SK-N-SH (cell line): ENCODE results near the gene IP6K1. TPM values are rescaled to one million over a fixed set of nuclear protein-coding genes. Genes with fewer than 3 reads are reported as not detected.

ENCODE experiments used
- CTCF ChIA-PET: fragments of 300-600, 350-600 bp; formaldehyde crosslinking; extraction: SDS; loops from one replicate; lab custom pipeline; 2021; lab: Yijun Ruan, JAX
- POLR2A ChIA-PET: fragments of 350-600 bp; sonication (Branson Sonifier 250); formaldehyde crosslinking; extraction: SDS; loops from one replicate; lab custom pipeline; 2020; ENCODE audit warnings: antibody characterized with exemption, inconsistent platforms; lab: Yijun Ruan, JAX
- DNase-seq: peaks from one replicate; pipeline ENCODE4 v3.0.0; 2012
- H2AFZ ChIP-seq: fragments of 200-600 bp; sonication (generic); 2 replicates; pipeline ENCODE4 v1.8.1; 2016; ENCODE audit warnings: antibody characterized with exemption, mild to moderate bottlenecking, low read depth
- H3F3A ChIP-seq: fragments of 200-600 bp; sonication (generic); replicated peaks from 2 replicates; pipeline ENCODE3; 2016; ENCODE audit warnings: antibody characterized with exemption, mild to moderate bottlenecking; ENCODE audit not compliant: insufficient read depth
- H3K27ac ChIP-seq, 2 experiments: fragments of 200-500 bp in 1 of 2; fragments of 200-600 bp in 1 of 2; sonication (Bioruptor generic) in 1 of 2; sonication (generic), shearing (Covaris generic) in 1 of 2; 2 replicates each; pipeline versions ENCODE4 v1.5.1 to v1.6.1; 2014 to 2016; ENCODE audit warnings: low read depth in 2 of 2, inconsistent platforms in 1 of 2, low read length in 1 of 2, mild to moderate bottlenecking in 1 of 2, mixed read lengths in 1 of 2
- H3K27me3 ChIP-seq: fragments of 200-600 bp; sonication (generic), shearing (Covaris generic); 2 replicates; pipeline ENCODE4 v1.6.1; 2016; ENCODE audit warnings: mixed run types; ENCODE audit not compliant: insufficient read depth
- H3K36me3 ChIP-seq, 2 experiments: fragments of 200-500 bp in 1 of 2; fragments of 200-600 bp in 1 of 2; sonication (Bioruptor generic) in 1 of 2; sonication (generic) in 1 of 2; replicated peaks in 1 of 2; 2 replicates each; pipeline versions ENCODE3 to v1.5.1; 2014 to 2016; ENCODE audit warnings: low read length in 1 of 2, mild to moderate bottlenecking in 1 of 2; ENCODE audit not compliant: insufficient read depth in 2 of 2, control insufficient read depth in 1 of 2
- H3K4me1 ChIP-seq, 2 experiments: fragments of 200-500 bp in 1 of 2; fragments of 200-600 bp in 1 of 2; sonication (Bioruptor generic) in 1 of 2; sonication (generic), shearing (Covaris generic) in 1 of 2; 2 replicates each; pipeline versions ENCODE4 v1.5.1 to v1.6.1; 2014 to 2016; ENCODE audit warnings: low read depth in 1 of 2, low read length in 1 of 2, mixed run types in 1 of 2; ENCODE audit not compliant: insufficient read depth in 2 of 2, control insufficient read depth in 1 of 2
- H3K4me2 ChIP-seq: fragments of 200-600 bp; sonication (generic), shearing (Covaris generic); 2 replicates; pipeline ENCODE4 v1.6.1; 2017; ENCODE audit warnings: mixed run types
- H3K4me3 ChIP-seq, 2 experiments: fragments of 200-500 bp in 1 of 2; fragments of 200-600 bp in 1 of 2; sonication (Bioruptor generic) in 1 of 2; sonication (generic), shearing (Covaris generic) in 1 of 2; 2 replicates each; pipeline versions ENCODE4 v1.5.1 to v1.8.1; 2014 to 2016; ENCODE audit warnings: low read depth in 2 of 2, inconsistent platforms in 1 of 2, low read length in 1 of 2, mild to moderate bottlenecking in 1 of 2, mixed read lengths in 1 of 2, moderate library complexity in 1 of 2
- H3K79me2 ChIP-seq: fragments of 200-600 bp; sonication (generic); 2 replicates; pipeline ENCODE4 v1.8.1; 2017; ENCODE audit warnings: mild to moderate bottlenecking; ENCODE audit not compliant: insufficient read depth
- H3K9ac ChIP-seq: fragments of 200-600 bp; sonication (generic); 2 replicates; pipeline ENCODE4 v1.6.1; 2017; ENCODE audit warnings: mixed run types
- H3K9me2 ChIP-seq: fragments of 200-600 bp; sonication (generic); 2 replicates; pipeline ENCODE4 v1.6.1; 2017; ENCODE audit warnings: mixed run types
- H3K9me3 ChIP-seq: fragments of 200-600 bp; sonication (generic); 2 replicates; pipeline ENCODE4 v1.6.1; 2017; ENCODE audit warnings: mixed run types, mild to moderate bottlenecking, moderate library complexity
- H4K20me1 ChIP-seq: fragments of 200-600 bp; sonication (generic); 2 replicates; pipeline ENCODE4 v1.6.1; 2017; ENCODE audit warnings: mild to moderate bottlenecking, mixed run types; ENCODE audit not compliant: insufficient read depth
- CTCF ChIP-seq: fragments of 200-600 bp; sonication (generic); IDR thresholded peaks from 2 replicates; pipeline ENCODE4 v1.6.1; 2017; ENCODE audit warnings: antibody characterized with exemption, mild to moderate bottlenecking, moderate library complexity
- GABPA ChIP-seq: IDR thresholded peaks from 2 replicates; pipeline ENCODE4 v1.4.0; 2012; ENCODE audit warnings: low read depth, mild to moderate bottlenecking
- IRF3 ChIP-seq: fragments of 150-350 bp; IDR thresholded peaks from 2 replicates; pipeline ENCODE4 v1.6.1; 2016; ENCODE audit warnings: mild to moderate bottlenecking, low read depth, low read length
- NFIC ChIP-seq: IDR thresholded peaks from 2 replicates; pipeline ENCODE4 v1.4.0; 2012; ENCODE audit warnings: borderline replicate concordance
- REST ChIP-seq: IDR thresholded peaks from 2 replicates; pipeline ENCODE4 v1.6.1; 2012; ENCODE audit warnings: mild to moderate bottlenecking, low read depth, low read length, moderate library complexity
- RFX5 ChIP-seq: IDR thresholded peaks from 2 replicates; pipeline ENCODE4 v1.6.1; 2012; ENCODE audit warnings: mild to moderate bottlenecking, improper control_type of control experiment, low read length
- SIN3A ChIP-seq: IDR thresholded peaks from 2 replicates; pipeline ENCODE4 v1.6.1; 2012; ENCODE audit warnings: low read depth, mild to moderate bottlenecking, low read length, moderate library complexity, borderline replicate concordance
- TAF1 ChIP-seq: IDR thresholded peaks from 2 replicates; pipeline ENCODE4 v1.6.1; 2012; ENCODE audit warnings: low read depth, mild to moderate bottlenecking, low read length, moderate library complexity, borderline replicate concordance
- TCF12 ChIP-seq: IDR thresholded peaks from 2 replicates; pipeline ENCODE4 v1.4.0; 2012
- USF1 ChIP-seq: IDR thresholded peaks from 2 replicates; pipeline ENCODE4 v1.4.0; 2012; ENCODE audit warnings: low read depth, borderline replicate concordance
- USF2 ChIP-seq: fragments of 150-350 bp; IDR thresholded peaks from 2 replicates; pipeline ENCODE4 v1.6.1; 2017; ENCODE audit warnings: antibody characterized with exemption, low read length, low read depth, borderline replicate concordance
- YY1 ChIP-seq: IDR thresholded peaks from 2 replicates; pipeline ENCODE4 v1.4.0; 2012; ENCODE audit warnings: low read depth, mild to moderate bottlenecking
- WGBS: methylation state at CpG from one replicate; pipeline ENCODE4 v1.1.6; 2017; ENCODE audit warnings: low lambda C conversion rate; 5-methylcytosine and 5-hydroxymethylcytosine counted together
- polyA plus RNA-seq, 3 experiments: library from polyadenylated mRNA; depleted of rRNA; stranded (reverse); fragments of >200 nt; gene quantifications; 2 replicates each; pipeline ENCODE4 v1.2.3, GENCODE V29; 2012

IP6K1 gene
- polyA plus RNA-seq, 1 of the 3 experiments (the other 2 are of a cell fraction): 23.3 TPM

GRCh38 chr3:49720855-49721595 lies 65.3 kb downstream of the IP6K1 start:
- peaks cover 14% of the 10 kb centered on the region for H3F3A ChIP-seq
- TF ChIP-seq RFX5 (no peak), REST (no peak), GABPA (no peak), TCF12 (no peak), SIN3A (no peak), YY1 (no peak), TAF1 (no peak), USF2 (no peak)
- no peak overlapping the region for H2AFZ ChIP-seq
- H3K36me3 ChIP-seq: peaks cover 0 to 41% of the 10 kb centered on the region in 2 experiments
- DNase-seq: peak; percentile 9
- H4K20me1 ChIP-seq: no peaks in the 10 kb centered on the region
- H3K4me2 ChIP-seq: no peak overlapping the region
- ChIA-PET CTCF (interaction anchor here (1.3 to 7.9 kb wide), 5 partner anchors 9 to 181 kb away, joined by 4 to 76 read pairs (median 16); no protein-coding TSS in a partner anchor), POLR2A (interaction anchor here (0.6 kb wide), 1 partner anchor 82 kb away, joined by 3 read pairs; the partner anchor contains the start of gene INKA1)
- WGBS: 100% methylated on average over 1 of the region's 4 CpGs
- H3K4me1 ChIP-seq: peaks cover 8 to 32% of the 10 kb centered on the region in 2 experiments; a peak in 2 of 4 replicates
- H3K9me2 ChIP-seq: no peaks in the 10 kb centered on the region
- H3K4me3 ChIP-seq: no peak overlapping the region
- H3K27me3 ChIP-seq: no peaks in the 10 kb centered on the region
- peaks cover 15% of the 10 kb centered on the region for H3K79me2 ChIP-seq
- no peak overlapping the region for H3K9ac ChIP-seq
- H3K27ac ChIP-seq: no peak overlapping the region; a peak in 1 of 4 replicates
- no peaks in the 10 kb centered on the region for H3K9me3 ChIP-seq

GRCh38 chr3:49719214-49719884 lies 67.0 kb downstream of the IP6K1 start, which contains the start of gene AMIGO3:
Gene AMIGO3, minus strand, starts transcription at chr3:49719684. Its CDS starts 219 bp downstream, at chr3:49719465.
- CTCF ChIA-PET: interaction anchor here (1.1 to 7.9 kb wide), 13 partner anchors 10 to 180 kb away, joined by 3 to 76 read pairs (median 4); partner anchors contain the start of genes INKA1 and IP6K1
- TF ChIP-seq TCF12 (peak; percentile 50), YY1 (0 out of 2 replicates have a peak, but pooled peaks have one; percentile 26), CTCF (peak; percentile 54), IRF3 (no peak), USF1 (no peak), NFIC (peak; percentile 29; the same call in 1 of the 2 replicates)

More at GRCh38 chr3:49719214-49719884, 67.0 kb downstream of the IP6K1 start, which contains the start of gene AMIGO3:
- no peak within 1 kb of the TSS for H2AFZ ChIP-seq
- peaks cover 8% of the 10 kb centered on the region for H3F3A ChIP-seq
- peak within 1 kb of the TSS; percentile 12 to 64; a peak in 3 of 4 replicates for H3K27ac ChIP-seq
- DNase-seq: peak; percentile 99
- peaks cover 0 to 38% of the 10 kb centered on the region in 2 experiments for H3K36me3 ChIP-seq
- peak within 1 kb of the TSS; percentile 74 for H3K4me2 ChIP-seq
- peaks cover 8 to 26% of the 10 kb centered on the region in 2 experiments; a peak in 2 of 4 replicates for H3K4me1 ChIP-seq
- H3K9ac ChIP-seq: no peak within 1 kb of the TSS
- H3K79me2 ChIP-seq: peaks cover 15% of the 10 kb centered on the region
- 7% methylated on average over 46 of the region's 50 CpGs for WGBS
- no peaks in the 10 kb centered on the region for H4K20me1 ChIP-seq
- POLR2A ChIA-PET: interaction anchor here (0.6 to 1.9 kb wide), 6 partner anchors 12 to 401 kb away, joined by 3 to 8 read pairs (median 4); no protein-coding TSS in a partner anchor
- H3K4me3 ChIP-seq: peak within 1 kb of the TSS; percentile 47 to 61
- H3K27me3 ChIP-seq: no peaks in the 10 kb centered on the region
- no peaks in the 10 kb centered on the region for H3K9me2 ChIP-seq
- no peaks in the 10 kb centered on the region for H3K9me3 ChIP-seq
